ENCODE results near the gene ASTE1. TPM values are rescaled to one million over a fixed set of nuclear protein-coding genes. Genes with fewer than 3 reads are reported as not detected.

The ASTE1 gene
- total and polyA plus RNA-seq, 10 of the 15 experiments (the other 5 are each of a cell fraction or from before 2014, with no cell fraction given), result 5.1 to 12.0 (median 8.2) TPM

DNA sequence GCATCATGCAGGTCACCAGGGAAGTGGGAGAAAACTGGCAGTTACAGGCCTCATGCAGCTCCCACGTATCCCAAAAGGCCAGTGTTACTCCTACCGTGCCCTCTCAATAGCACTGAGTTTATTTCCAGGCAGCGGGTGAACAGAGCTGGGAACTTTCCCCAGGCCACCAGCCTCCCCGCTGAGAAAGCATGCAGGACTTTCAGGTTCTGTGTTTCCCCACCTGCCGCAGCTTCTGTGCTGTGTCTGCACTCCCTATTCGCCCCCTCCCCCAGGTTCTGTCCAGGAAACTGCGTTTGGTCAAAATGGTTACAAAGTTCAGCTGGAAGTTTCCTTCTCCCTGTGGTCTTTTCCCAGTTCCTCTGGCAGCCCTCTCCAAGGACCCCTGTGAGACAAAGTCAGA is 21.4 kb upstream of the ASTE1 start:
- ATAC-seq, result no peak
- no peaks in the 10 kb centered on the region for H3K79me2 ChIP-seq (ENCODE audit: control insufficient read depth, insufficient read depth, low read length)
- H3K9me3 ChIP-seq (replicated peaks; ENCODE audit: control insufficient read depth, insufficient read depth, low read length), result no peaks in the 10 kb centered on the region
- TF ChIP-seq HDAC2 (IDR thresholded peaks at IDR 0.05) (no peak), MEF2A (IDR thresholded peaks at IDR 0.05; ENCODE audit: insufficient read depth, low read depth, low read length) (no peak), RUNX3 (IDR thresholded peaks at IDR 0.05; ENCODE audit: low read length) (no peak), ETV6 (conservative IDR thresholded peaks at IDR 0.05 in 1 of 2, IDR thresholded peaks at IDR 0.05 in 1 of 2; ENCODE audit: borderline replicate concordance in 1 of 2, low read depth in 1 of 2) (no peak), POU2F2 (IDR thresholded peaks at IDR 0.05; ENCODE audit: borderline replicate concordance, low read depth, low read length) (no peak)
- ChIA-PET POLR2A (interaction anchor here (0.5 kb wide), 1 partner anchor 289 kb away, joined by 3 read pairs; no protein-coding TSS in a partner anchor), SMC1A (ENCODE audit: uncharacterized antibody, unreplicated experiment) (interaction anchor here (1.0 to 1.5 kb wide), 4 partner anchors 9 to 15 kb away, joined by 3 to 4 read pairs (median 3); no protein-coding TSS in a partner anchor), RAD21 (ENCODE audit: unreplicated experiment) (interaction anchor here (1.1 to 1.5 kb wide), 3 partner anchors 15 to 1294 kb away, joined by 3 to 4 read pairs (median 4); no protein-coding TSS in a partner anchor), CTCF (interaction anchor here (0.9 to 1.9 kb wide), 9 partner anchors 9 to 127 kb away, joined by 3 to 10 read pairs (median 4); no protein-coding TSS in a partner anchor)
- H4K20me1 ChIP-seq (ENCODE audit: control insufficient read depth, insufficient read depth), result no peaks in the 10 kb centered on the region
- no peak for DNase-seq (ENCODE audit: low read depth, low spot score)
- no peak overlapping the region for H3K27ac ChIP-seq (ENCODE audit: control insufficient read depth, insufficient read depth)
- BruUV-seq (replicated peaks), result no TSS peak
- WGBS (ENCODE audit: insufficient coverage, insufficient replicate concordance, low lambda C conversion rate, missing lambda C conversion rate), result 66% methylated on average over 7 of the region's 7 CpGs
- no peaks in the 10 kb centered on the region for H3K4me1 ChIP-seq (ENCODE audit: control insufficient read depth, insufficient read depth, low read length)
- H3K9ac ChIP-seq (ENCODE audit: control insufficient read depth, insufficient read depth, low read length), result no peak overlapping the region
- FAIRE-seq, result no peak
- no peak overlapping the region for H3K4me3 ChIP-seq
- H3K27me3 ChIP-seq (replicated peaks in 1 of 2; ENCODE audit: control insufficient read depth in 2 of 2, insufficient read depth in 2 of 2, low read length in 1 of 2), result no peaks in the 10 kb centered on the region
- H2AFZ ChIP-seq (ENCODE audit: control insufficient read depth, low read depth, low read length), result no peak overlapping the region
- no peaks in the 10 kb centered on the region for H3K36me3 ChIP-seq (ENCODE audit: control insufficient read depth in 2 of 2, insufficient read depth in 2 of 2, low read length in 1 of 2)
- intact Hi-C loops (cut with micrococcal nuclease; ENCODE audit: unreplicated experiment) (loop anchor here (5.0 kb wide), 1 partner anchor 1134 kb away; no protein-coding TSS in a partner anchor), in situ Hi-C loops (cut with MboI) (loop anchor here (5.0 kb wide), 1 partner anchor 974 kb away; no protein-coding TSS in a partner anchor)
- H3K4me2 ChIP-seq (ENCODE audit: control insufficient read depth, insufficient read depth), result no peak overlapping the region

GRCh38 chr3:131047582-131047981 is 21.0 kb upstream of the ASTE1 start:
- peak; percentile 61 for ATAC-seq
- Histone ChIP-seq H3K79me2 (ENCODE audit: control insufficient read depth, insufficient read depth, low read length) (no peaks in the 10 kb centered on the region), H3K4me1 (ENCODE audit: control insufficient read depth, insufficient read depth, low read length) (no peaks in the 10 kb centered on the region), H3K27ac (ENCODE audit: control insufficient read depth, insufficient read depth) (no peak overlapping the region), H3K27me3 (replicated peaks in 1 of 2; ENCODE audit: control insufficient read depth in 2 of 2, insufficient read depth in 2 of 2, low read length in 1 of 2) (no peaks in the 10 kb centered on the region), H3K36me3 (ENCODE audit: control insufficient read depth in 2 of 2, insufficient read depth in 2 of 2, low read length in 1 of 2) (no peaks in the 10 kb centered on the region), H3K4me2 (ENCODE audit: control insufficient read depth, insufficient read depth) (no peak overlapping the region), H3K9ac (ENCODE audit: control insufficient read depth, insufficient read depth, low read length) (no peak overlapping the region), H3K4me3 (no peak overlapping the region), H3K9me3 (replicated peaks; ENCODE audit: control insufficient read depth, insufficient read depth, low read length) (no peaks in the 10 kb centered on the region), H4K20me1 (ENCODE audit: control insufficient read depth, insufficient read depth) (no peaks in the 10 kb centered on the region), H2AFZ (ENCODE audit: control insufficient read depth, low read depth, low read length) (no peak overlapping the region)
- TF ChIP-seq PML (IDR thresholded peaks at IDR 0.05; ENCODE audit: low read length) (no peak), CTCF (IDR thresholded peaks at IDR 0.05 in 2 of 3, conservative IDR thresholded peaks at IDR 0.05 in 1 of 3; ENCODE audit: control insufficient read depth in 2 of 3, extremely low read depth in 1 of 3, insufficient read depth in 1 of 3, low read depth in 3 of 3, low read length in 3 of 3) (peak; percentile 3 to 25 (median 14); a peak in 1 of 6 replicates)
- ChIA-PET POLR2A (no interaction called here), SMC1A (ENCODE audit: uncharacterized antibody, unreplicated experiment) (interaction anchor here (1.0 to 1.5 kb wide), 3 partner anchors 9 to 15 kb away, joined by 3 to 4 read pairs (median 3); no protein-coding TSS in a partner anchor), RAD21 (ENCODE audit: unreplicated experiment) (interaction anchor here (1.1 to 1.5 kb wide), 3 partner anchors 14 to 1295 kb away, joined by 3 to 4 read pairs (median 4); no protein-coding TSS in a partner anchor), CTCF (interaction anchor here (0.5 to 1.9 kb wide), 10 partner anchors 8 to 662 kb away, joined by 3 to 10 read pairs (median 4); no protein-coding TSS in a partner anchor)
- no peak for FAIRE-seq
- BruUV-seq (replicated peaks), result no TSS peak
- WGBS (ENCODE audit: insufficient coverage, insufficient replicate concordance, low lambda C conversion rate, missing lambda C conversion rate), result 71% methylated on average over 2 of the region's 2 CpGs
- in situ Hi-C loops (cut with MboI), result loop anchor here (5.0 kb wide), 1 partner anchor 975 kb away; no protein-coding TSS in a partner anchor
- intact Hi-C loops (cut with micrococcal nuclease; ENCODE audit: unreplicated experiment), result loop anchor here (5.0 kb wide), 1 partner anchor 1135 kb away; no protein-coding TSS in a partner anchor
- DNase-seq (ENCODE audit: low read depth, low spot score), result no peak

All from GM12878 (cell line).